SIG-M5 treated with dmso at 0.1 percent for 504 hours (cell line): ENCODE measurements around the gene KLHL35.

Source experiments
- DNase-seq: peaks from one replicate; lab custom pipeline; 2025; ENCODE audit not compliant: unreplicated experiment; lab: John Stamatoyannopoulos, UW

Gene KLHL35

DNA sequence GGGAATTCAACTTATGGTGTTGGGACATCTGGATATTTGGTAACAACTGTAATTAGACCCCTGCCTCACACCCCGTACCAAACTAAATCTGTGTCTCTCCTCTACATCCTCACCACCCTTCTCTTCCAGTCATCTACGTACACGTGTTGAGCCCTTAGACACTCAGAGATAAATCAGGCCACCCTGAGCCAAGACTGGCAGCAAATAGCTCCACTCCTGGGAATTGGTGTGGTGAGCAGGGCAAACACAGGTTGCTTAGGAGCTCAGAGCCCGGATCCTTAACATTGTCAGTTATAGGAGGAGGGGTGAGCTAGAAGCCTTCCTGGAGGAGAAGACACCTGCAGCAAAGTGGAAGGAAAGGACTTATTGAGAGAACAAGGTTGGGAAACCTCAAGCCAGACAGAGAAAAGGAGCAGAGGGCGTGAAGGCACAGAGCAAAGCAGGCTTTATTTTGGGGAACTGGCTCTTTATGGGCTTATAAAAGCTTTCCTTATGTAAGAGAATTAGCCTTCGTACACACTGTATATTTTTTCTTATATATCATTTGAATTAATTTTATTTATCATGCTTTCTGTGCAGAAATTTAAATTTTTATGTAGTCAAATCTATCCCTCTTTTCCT, 36.9 kb upstream of the KLHL35 start:
- DNase-seq, result peak; percentile 29

DNA sequence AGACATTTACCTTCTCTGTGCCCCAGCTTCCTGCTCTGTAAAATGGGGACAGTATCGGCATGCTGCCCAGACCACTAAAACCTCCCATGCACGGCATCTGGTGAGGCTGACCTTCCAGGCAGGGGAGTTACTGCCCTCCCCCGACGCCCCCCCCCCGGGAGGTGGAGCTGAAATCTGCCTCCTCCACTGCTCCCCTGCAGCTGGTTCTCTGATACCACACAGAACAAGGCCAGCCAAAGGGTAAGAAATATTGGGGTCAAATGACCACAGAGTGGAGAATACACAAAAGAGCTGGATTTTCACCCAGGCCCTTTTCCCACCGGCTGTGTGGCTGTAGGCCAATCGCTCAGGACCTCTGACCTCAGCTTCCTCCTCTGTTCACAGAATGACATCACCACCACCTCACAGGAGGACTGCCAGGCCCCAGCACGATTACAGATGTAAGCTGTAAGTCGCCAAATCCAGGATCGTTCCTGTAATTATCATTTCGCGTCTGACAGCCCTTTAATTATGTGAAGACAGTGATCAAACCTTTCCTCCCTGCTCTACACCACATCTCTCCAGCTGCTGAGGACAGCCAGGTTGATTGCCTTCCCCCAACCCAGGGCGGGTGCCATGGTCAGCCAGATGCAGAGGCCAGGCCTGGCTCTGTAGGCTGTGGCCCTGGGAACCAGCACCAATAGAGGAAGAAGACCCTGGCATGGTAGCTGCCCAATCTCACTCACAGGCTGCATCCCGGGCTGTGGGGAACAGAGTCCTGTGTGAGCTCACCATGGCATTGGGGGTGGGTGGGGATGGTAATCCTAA, 35.7 kb upstream of the KLHL35 start:
- no peak for DNase-seq

DNA sequence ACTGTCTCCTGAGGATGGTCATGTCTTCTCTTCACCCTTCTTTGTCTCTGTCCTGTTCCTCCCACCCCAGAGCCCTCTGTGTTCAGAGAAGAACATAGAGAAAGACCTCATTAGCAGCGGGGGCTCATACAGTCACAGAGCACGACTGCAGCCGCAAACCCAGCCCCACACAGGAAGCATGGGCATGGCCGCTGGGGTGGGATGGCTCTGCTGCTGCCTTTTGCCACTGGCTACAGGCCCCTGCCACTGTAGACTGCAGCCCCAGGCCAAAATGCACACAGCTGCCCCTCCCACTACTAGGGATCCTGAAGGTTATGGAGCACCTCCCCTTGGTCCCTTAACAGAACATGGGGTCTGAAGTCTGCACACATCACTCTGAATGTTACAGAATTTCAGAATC, 34.9 kb upstream of the KLHL35 start:
- DNase-seq, result no peak

DNA sequence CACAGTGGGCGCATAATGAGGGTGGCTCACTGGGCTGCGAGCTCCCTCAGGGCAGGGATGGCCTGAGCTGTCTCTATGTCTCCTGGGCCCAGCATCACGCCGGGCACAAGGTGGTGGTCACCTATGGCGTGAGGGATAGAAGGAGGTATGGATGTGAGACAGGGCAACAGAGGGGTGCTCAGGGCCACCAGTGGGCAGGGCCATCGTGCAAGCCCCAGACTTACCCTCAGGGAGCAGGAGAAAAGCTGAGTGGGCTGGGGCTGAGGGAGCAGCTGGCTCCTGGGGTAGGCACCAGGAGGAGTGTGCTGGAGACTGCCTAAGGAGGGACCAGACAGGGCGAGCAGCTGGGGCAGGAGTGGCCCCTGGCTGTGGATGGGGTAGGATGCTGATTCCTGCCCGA, 34.3 kb upstream of the KLHL35 start:
- no peak for DNase-seq

DNA sequence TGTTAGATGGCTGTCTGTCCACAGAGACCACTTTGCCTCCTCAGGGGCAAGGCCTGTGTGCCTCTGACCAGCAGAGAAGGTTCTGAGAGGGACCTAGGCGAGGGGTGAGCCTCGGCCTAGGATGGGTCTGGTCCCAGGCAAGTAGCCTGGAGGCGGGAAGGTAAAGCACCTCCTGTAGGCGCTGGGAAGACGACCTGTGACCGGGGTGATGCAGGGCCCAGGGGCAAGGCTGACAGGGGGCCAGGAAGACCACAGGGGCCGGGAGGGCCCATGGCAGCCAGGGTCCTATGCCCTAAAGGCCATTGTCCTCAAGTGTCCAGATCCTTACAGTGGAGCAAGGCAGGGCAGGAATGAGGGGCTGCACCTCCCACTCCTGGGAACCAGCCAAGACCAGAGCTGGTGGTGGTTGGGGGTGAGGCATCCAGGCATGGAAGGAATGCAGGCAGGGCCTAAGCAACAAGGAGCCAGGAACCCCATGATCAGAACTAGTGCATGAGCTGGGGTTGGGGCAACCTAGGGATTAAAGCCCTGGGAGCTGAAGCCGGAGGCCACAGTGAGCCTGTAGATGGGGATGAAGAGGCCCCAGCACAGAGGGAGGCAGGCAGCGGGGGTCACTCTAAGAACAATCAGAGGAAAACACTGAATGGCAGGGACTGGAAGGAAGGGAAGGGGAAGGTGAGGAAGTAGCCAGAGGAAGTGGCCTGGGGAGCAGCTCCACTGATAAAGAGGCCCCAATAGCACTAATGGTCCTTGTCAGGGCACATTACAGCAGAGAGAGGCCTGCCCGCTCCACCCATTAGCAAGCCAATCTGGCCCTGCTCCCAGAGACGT, 32.9 kb upstream of the KLHL35 start:
- no peak for DNase-seq

DNA sequence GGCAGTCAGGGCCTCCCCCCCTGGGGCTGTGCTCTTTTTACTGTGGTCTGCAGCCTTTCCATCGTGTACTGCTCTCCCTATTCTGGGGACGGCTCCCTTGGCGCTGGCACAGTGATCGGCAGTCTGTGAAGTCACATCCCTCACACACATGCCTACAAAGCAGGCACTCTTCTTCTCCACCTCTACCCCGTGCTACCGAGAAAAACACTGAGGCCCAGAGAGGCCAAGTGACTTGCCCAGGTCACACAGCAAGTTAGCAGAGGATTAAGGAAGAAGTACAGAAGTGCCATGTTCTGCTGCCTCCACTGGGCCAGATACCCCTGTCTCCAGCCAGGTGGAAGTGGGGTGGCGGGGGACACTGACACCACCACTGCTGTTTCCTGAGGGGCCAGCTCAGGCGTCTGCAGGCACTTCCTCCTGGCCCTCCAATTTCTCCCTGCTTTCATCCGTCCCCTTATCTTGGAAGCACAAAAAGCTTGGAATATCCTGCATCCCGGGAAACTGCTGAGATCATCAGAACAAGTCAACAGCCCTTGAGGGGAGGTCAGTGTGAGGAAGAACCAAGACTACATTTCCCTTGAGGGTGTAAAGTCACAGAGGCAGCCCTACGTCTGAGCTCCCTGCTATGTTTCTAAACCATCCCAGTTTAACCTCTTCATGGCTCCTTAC, 30.2 kb upstream of the KLHL35 start:
- DNase-seq, result no peak

DNA sequence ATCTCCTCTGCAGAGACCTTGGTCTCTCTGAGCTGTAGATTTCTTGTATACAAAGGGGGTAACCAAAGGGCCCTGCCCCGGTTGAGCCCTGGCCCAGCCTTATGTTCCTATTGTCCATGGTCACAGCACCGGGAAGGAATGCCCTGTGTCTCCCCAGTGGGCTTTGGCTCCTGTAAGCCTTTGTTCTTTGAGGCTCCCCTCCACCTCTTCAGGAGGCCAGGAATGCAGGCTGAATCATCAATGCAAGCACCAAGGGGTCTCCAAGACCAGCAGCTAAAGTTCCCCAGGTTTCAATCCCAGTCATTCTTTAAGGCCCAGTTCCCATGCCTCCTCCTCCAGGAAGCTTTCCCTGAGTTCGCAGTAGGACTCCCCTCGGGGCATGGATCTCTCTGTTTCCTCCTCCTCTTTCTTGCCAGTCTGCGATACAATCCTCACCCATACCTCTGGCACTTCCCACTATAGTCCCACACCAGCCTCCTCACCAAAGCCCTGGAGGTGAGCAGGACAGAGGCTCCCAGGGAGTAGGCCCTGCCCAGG, 29.2 kb upstream of the KLHL35 start:
- no peak for DNase-seq

DNA sequence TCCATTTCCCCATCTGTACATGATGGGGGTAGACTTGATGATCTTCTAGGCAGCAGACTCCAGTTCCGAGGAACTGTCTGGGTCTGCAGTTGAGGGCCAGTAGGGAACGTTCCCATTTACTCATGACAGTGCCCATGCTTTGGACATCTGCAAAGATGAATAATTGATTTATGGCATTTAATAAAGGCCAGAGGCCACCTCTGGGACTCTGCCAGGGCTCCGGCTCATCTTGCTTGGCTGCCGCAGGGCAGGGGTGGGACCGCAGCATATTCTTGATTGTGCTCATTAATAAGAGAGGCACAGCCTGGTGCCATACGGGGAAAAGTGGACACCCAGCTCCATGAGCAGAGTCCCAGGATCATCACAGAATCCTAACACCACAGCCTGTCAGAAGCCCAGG, 28.1 kb upstream of the KLHL35 start:
- DNase-seq, result no peak

DNA sequence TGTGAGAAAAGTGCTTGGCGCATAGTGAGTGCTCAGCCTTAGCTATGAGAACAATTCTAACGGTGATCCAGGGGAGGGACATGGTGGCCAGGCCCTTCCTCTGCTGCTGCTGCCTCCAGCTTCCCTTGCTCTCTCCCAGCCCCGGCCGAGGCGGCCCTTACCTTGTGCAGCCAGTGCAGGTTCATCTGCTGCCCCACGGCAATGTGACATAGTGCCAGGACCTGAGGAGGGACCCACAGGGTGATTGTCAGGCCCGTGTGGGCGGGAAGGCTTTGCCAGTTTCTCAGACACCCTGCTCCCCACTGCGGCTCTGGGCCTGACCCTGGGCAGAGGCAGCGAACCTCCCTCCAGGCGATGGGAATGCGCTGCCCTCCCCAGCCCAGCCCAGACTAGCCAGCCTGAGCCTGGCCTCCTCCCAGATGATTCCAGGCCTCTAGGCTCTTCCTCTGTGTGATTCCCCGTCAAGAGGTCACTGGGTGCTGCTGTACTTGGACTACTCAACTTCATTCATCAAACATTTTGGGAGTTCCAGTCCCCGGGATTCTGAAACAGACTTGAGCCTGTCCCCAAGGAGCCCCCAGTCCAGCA, 23.7 kb upstream of the KLHL35 start:
- no peak for DNase-seq

DNA sequence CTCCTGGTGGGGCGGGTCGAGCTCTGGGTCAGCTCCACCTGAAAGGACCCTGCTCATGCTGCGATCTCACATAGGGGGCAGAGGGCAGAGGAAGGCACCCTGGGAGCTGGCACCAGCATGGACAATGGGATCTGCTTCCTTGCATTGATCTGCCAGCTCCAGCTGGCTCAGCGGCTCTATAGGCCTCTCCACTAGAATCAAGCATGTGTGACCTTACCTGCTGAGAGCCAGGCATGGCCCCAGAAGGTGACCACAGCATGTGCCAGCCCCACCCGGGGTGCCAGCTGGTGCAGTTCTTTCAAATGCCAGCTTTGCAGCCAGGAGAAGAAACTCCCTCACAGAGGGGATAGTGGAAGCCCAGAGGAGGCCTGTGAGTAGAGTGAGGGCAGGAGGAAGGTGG, 22.0 kb upstream of the KLHL35 start:
- DNase-seq, result no peak

DNA sequence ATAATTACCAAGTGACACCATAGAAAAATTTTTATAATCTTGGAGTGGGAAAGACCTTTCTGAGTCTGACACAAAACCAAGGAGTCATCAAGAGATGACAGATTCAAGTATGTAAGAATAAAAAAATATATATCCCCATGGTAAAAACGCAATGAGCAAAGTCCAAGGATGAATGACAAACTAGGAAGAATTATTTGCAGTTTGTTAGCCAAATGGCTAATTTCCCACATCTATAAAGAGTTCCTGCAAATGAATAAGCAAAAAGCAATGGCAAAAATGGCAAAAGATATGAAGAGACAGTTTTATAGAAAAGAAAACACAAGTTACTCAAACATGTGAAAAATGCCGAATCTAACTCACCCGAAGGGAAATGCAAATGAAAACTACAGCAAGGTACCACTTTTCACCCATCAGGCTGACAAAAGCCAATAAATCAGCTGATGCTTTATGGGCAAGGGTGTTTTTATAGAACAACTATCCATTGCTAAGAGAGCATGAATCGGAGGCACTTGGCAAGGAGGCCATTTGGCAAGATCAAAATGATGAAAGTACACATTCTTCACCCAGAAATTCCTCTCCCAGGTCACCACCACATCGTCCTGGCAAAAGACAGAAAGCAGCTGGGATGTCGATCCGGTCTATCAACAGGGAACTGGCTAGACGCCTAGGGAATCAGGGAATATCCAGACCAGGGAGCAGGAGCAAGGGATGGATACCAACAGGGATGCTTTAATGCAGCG, 21.1 kb upstream of the KLHL35 start:
- no peak for DNase-seq

DNA sequence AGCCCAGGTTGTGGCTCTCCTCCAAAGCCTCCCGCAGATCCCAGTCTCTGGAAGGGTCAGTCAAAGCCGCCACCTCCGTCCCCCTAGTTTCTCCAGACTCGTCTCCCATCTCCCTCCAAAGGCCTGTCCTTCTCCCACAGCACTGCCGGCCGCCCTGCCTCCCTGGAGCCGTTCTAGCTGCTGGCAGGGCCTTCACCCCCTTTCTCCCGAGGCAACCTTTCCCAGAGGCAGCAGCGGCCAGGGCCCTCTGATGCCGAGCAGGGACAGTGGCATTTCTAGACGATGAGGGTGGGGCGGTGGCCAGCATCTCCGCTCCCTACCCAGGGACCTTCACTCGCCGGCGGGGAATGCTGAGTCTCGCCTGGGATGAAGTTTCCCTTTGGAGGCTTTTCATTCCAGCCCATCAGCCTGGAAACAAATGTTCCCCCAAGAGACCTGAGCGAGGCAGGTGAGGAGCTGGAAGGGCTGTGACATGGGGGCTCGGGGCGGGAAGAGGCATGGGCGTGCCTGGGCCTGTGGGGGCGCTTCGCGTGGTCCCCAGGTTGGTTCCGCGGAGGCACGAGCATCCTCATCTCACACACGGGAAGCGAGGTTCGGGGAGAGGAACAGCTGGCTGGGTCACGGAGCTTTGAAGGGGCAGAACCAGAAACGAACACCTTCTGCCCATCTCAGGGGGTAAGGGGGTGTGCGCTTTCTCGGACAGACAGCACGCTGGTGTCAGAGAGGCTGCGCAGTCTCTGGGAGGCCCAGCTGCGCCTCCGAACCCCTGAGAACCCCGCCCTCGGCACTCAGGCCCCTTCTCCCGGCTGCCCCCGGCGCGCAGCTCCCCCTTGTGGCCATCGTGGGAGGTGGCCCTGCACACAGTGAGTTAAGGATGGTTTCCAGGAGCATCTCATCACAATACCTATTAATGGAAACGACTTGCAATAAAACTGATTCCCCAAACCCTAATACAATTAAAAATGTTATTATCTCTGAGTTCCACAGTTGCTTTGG, 18.1 kb upstream of the KLHL35 start:
- no peak for DNase-seq

DNA sequence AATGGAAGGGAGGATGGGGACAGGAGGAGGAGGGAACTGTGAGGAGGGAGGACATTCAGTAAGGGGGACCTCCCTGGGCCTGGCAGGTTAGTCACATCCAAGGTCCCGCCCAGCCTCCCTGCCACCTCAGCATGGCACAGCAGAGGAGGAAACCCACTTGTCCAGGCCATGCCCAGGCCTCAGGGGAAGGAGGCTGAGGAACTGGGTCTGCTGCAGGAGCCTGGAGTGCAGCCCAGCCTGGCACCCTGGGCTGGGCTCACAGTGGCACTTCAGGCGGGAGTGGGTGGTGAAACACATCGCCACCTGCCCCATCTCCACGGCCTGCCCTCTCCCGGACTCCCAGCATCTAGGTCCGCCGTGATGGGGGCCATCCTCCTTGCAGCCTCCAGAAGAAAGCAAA, 17.2 kb upstream of the KLHL35 start:
- DNase-seq, result no peak

DNA sequence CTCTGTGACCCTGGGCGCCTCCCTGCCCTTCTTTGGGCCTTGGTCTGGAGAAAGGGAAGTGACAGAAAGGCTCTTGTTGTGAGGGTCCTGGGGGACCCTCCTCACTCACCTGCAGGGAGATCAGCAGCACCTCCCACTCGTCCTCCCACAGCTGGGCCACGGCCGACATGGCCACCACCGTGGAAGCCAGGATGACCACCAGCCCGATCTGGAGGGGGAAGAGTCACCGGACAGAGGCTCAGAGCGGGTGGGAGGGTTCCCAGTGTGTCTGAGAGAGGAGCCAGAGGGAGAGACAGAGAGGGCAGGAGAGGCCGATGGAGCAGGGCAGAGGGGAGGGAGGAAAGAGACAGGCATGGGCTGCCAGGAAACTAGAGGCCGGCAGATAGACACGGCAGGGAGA, 16.8 kb upstream of the KLHL35 start:
- DNase-seq, result no peak

DNA sequence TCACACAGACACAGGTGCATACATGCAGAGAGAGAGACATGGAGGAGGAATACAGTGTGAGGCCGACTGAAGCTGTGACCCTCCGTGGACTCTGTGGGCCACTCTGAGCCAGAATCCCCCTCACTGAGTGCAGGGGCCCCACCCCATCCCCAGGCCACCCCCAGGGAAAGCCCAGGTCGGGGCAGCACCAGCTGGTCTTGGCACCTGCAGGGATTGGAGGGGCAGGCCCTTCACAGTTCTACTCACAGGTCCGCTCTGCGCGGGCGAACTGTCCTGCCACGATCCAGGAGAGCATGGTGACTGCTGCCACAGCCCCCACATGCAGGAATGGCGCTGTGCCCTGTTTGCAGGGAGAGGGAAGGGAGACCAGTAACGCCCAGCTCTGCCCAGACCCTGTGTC, 16.3 kb upstream of the KLHL35 start:
- DNase-seq, result no peak

DNA sequence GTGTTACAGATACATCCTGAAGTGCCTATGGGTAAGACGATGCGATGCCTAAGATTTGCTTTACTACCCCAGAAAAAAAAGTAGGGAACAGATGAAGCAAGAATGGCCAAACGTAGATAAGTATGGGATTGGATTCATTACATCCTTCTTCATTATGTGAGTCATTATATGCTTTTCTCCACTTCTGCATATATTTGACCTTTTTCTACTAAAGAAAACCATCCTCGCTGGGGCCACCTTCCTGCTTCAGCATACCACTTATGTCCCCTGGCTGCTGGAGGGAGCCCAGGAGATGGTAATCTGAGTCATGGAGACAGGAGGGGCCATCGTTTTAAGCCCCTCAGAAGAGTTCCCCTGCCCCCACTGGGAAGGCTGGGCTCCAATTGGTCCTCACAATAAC, 14.4 kb upstream of the KLHL35 start:
- no peak for DNase-seq

DNA sequence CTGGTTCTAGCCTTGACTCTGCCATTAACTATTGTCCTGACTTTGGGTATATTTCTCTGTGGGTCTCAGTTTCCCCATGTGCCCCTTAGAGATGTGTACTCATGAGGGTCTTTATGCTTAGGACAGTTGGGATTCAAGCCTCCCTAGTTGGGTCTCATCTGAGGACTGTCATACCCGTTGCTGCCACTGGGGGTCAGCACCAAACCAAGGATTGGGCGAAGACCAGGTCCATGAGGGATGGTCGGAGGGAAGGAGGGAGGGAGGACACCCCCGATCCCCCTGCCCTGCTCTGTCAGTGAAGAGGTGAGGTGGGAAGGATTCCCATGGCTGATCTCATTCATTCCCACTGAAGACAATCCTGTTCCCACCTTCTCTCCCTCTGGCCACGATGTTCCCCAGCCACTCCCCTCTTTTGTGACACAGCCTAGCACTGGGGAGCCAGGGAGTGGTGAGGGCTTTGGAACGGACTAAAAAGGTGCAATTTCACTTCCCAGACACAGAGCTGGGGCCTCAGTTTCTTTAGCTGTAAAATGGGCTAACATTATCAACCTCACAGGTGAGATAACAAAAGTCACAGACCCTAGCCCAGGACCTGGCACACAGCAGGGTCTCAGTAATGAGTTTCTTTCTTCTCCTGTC, 12.4 kb upstream of the KLHL35 start:
- no peak for DNase-seq

DNA sequence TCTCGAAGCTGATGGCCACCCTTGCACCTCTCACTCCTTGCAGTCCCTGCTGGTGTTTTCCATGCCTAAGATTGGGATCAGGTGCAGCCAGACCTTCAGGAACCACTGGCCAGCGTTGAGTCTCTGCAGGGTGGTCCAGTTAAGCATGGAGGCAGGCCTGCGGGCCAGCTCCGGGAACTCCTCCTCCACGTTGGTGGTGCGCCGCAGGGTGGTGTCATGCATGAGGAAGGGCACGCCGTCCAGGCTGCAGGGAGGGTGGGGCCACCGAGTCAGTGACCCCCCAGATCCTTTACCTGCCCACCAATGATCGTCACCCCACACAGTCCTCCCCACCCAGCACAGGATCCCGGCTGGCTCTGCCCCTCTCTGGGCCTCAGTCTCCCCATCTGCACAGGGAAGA, 10.0 kb upstream of the KLHL35 start:
- no peak for DNase-seq
